ENCODE data around the gene GNG13. TPM values are rescaled to one million over a fixed set of nuclear protein-coding genes. Genes with fewer than 3 reads are reported as not detected.
"Not testable (repeated sequence)": the region's sequence is repeated elsewhere in the genome, so short reads cannot be mapped to it uniquely, and the experiment has no call there.

The GNG13 gene
- polyA plus RNA-seq, 6 donors from 2014 or later: not detected

GRCh38 chr16:839643-840408, 39.3 kb upstream of the GNG13 start:
- DNase-seq: no peak
- H3K27ac Mint-ChIP-seq: no peak overlapping the region
- peaks cover 0 to 28% (median 17%) of the 10 kb centered on the region in 7 donors for H3K9me3 Mint-ChIP-seq
- no peak for ATAC-seq (ENCODE audit: low read depth in 2 of 2)
- H3K4me3 Mint-ChIP-seq: no peak overlapping the region
- H3K36me3 Mint-ChIP-seq: peaks cover 0 to 12% of the 10 kb centered on the region in 2 donors
- H3K27me3 Mint-ChIP-seq: peaks cover 0 to 1% (median 0%) of the 10 kb centered on the region in 3 donors
- no peaks in the 10 kb centered on the region for H3K4me1 Mint-ChIP-seq

- H3K9me3 Mint-ChIP-seq: peaks cover 0 to 28% (median 17%) of the 10 kb centered on the region in 7 donors
- no peak overlapping the region for H3K27ac Mint-ChIP-seq
- peaks cover 0 to 12% of the 10 kb centered on the region in 2 donors for H3K36me3 Mint-ChIP-seq
- DNase-seq (no peak), ATAC-seq (ENCODE audit: low read depth in 2 of 2) (no peak)
- H3K4me3 Mint-ChIP-seq: no peak overlapping the region
- H3K27me3 Mint-ChIP-seq: peaks cover 0 to 5% (median 4%) of the 10 kb centered on the region in 3 donors
- no peaks in the 10 kb centered on the region for H3K4me1 Mint-ChIP-seq
Observed at GRCh38 chr16:838741-839140, 38.2 kb upstream of the GNG13 start.

GRCh38 chr16:836822-837221, 36.3 kb upstream of the GNG13 start:
- not testable (repeated sequence) for DNase-seq; H3K27ac Mint-ChIP-seq; ATAC-seq (ENCODE audit: low read depth in 2 of 2); H3K4me1 Mint-ChIP-seq
- Mint-ChIP-seq H3K9me3 (peaks cover 0 to 28% (median 17%) of the 10 kb centered on the region in 7 donors), H3K27me3 (peaks cover 0 to 11% (median 4%) of the 10 kb centered on the region in 3 donors), H3K4me3 (peak overlapping the region in 1 of 8 donors; percentile 44), H3K36me3 (peaks cover 0 to 12% of the 10 kb centered on the region in 2 donors)

- no peaks in the 10 kb centered on the region for H3K4me1 Mint-ChIP-seq
- ATAC-seq (ENCODE audit: low read depth in 2 of 2): no peak
- H3K27ac Mint-ChIP-seq: no peak overlapping the region
Observed at GRCh38 chr16:836221-836620, 35.7 kb upstream of the GNG13 start.

GRCh38 chr16:835373-835772, 34.8 kb upstream of the GNG13 start:
- DNase-seq (no peak), ATAC-seq (ENCODE audit: low read depth in 2 of 2) (no peak)
- no peak overlapping the region for H3K4me3 Mint-ChIP-seq
- no peaks in the 10 kb centered on the region for H3K4me1 Mint-ChIP-seq
- H3K27ac Mint-ChIP-seq: no peak overlapping the region
- peaks cover 0 to 12% of the 10 kb centered on the region in 2 donors for H3K36me3 Mint-ChIP-seq
- H3K27me3 Mint-ChIP-seq: peaks cover 0 to 11% (median 4%) of the 10 kb centered on the region in 3 donors
- H3K9me3 Mint-ChIP-seq: peaks cover 0 to 28% (median 17%) of the 10 kb centered on the region in 7 donors

More at GRCh38 chr16:836221-836620, 35.7 kb upstream of the GNG13 start:
- peaks cover 0 to 11% (median 4%) of the 10 kb centered on the region in 3 donors for H3K27me3 Mint-ChIP-seq
- H3K36me3 Mint-ChIP-seq: peaks cover 0 to 12% of the 10 kb centered on the region in 2 donors
- H3K4me3 Mint-ChIP-seq: no peak overlapping the region
- no peak for DNase-seq
- peaks cover 0 to 28% (median 17%) of the 10 kb centered on the region in 7 donors for H3K9me3 Mint-ChIP-seq

GRCh38 chr16:833411-833810, 32.9 kb upstream of the GNG13 start:
- no peak overlapping the region for H3K4me3 Mint-ChIP-seq
- H3K27ac Mint-ChIP-seq: no peak overlapping the region
- peaks cover 0 to 16% (median 4%) of the 10 kb centered on the region in 3 donors for H3K27me3 Mint-ChIP-seq
- peaks cover 0 to 26% (median 17%) of the 10 kb centered on the region in 7 donors for H3K9me3 Mint-ChIP-seq
- H3K36me3 Mint-ChIP-seq: peaks cover 0 to 12% of the 10 kb centered on the region in 2 donors
- ATAC-seq (ENCODE audit: low read depth in 2 of 2): no peak
- no peaks in the 10 kb centered on the region for H3K4me1 Mint-ChIP-seq
- DNase-seq: no peak

GRCh38 chr16:832652-833336, 32.3 kb upstream of the GNG13 start:
- H3K4me1 Mint-ChIP-seq: no peaks in the 10 kb centered on the region
- no peak for ATAC-seq (ENCODE audit: low read depth in 2 of 2)

GRCh38 chr16:831571-832413, 31.3 kb upstream of the GNG13 start:
- Mint-ChIP-seq H3K4me3 (no peak overlapping the region), H3K36me3 (peaks cover 0 to 12% of the 10 kb centered on the region in 2 donors), H3K27ac (no peak overlapping the region), H3K9me3 (peaks cover 0 to 14% (median 11%) of the 10 kb centered on the region in 7 donors), H3K4me1 (no peaks in the 10 kb centered on the region), H3K27me3 (peaks cover 0 to 16% (median 4%) of the 10 kb centered on the region in 3 donors)
- no peak for DNase-seq
- ATAC-seq (ENCODE audit: low read depth in 2 of 2): no peak

More at GRCh38 chr16:832652-833336, 32.3 kb upstream of the GNG13 start:
- H3K36me3 Mint-ChIP-seq: peaks cover 0 to 12% of the 10 kb centered on the region in 2 donors
- peaks cover 0 to 16% (median 4%) of the 10 kb centered on the region in 3 donors for H3K27me3 Mint-ChIP-seq
- no peak overlapping the region for H3K27ac Mint-ChIP-seq
- no peak overlapping the region for H3K4me3 Mint-ChIP-seq
- DNase-seq: no peak
- peaks cover 0 to 22% (median 17%) of the 10 kb centered on the region in 7 donors for H3K9me3 Mint-ChIP-seq

GRCh38 chr16:830871-831570, 30.5 kb upstream of the GNG13 start:
- H3K9me3 Mint-ChIP-seq: peaks cover 0 to 6% (median 4%) of the 10 kb centered on the region in 7 donors
- H3K27ac Mint-ChIP-seq: no peak overlapping the region
- no peaks in the 10 kb centered on the region for H3K4me1 Mint-ChIP-seq
- no peak overlapping the region for H3K4me3 Mint-ChIP-seq
- peaks cover 0 to 17% (median 4%) of the 10 kb centered on the region in 3 donors for H3K27me3 Mint-ChIP-seq
- ATAC-seq (ENCODE audit: low read depth in 2 of 2) (no peak), DNase-seq (no peak)
- peaks cover 0 to 6% of the 10 kb centered on the region in 2 donors for H3K36me3 Mint-ChIP-seq

GRCh38 chr16:830107-830870, 29.8 kb upstream of the GNG13 start:
- Mint-ChIP-seq H3K27me3 (peaks cover 0 to 22% (median 9%) of the 10 kb centered on the region in 3 donors), H3K9me3 (peaks cover 0 to 4% (median 0%) of the 10 kb centered on the region in 7 donors), H3K36me3 (no peaks in the 10 kb centered on the region), H3K27ac (no peak overlapping the region), H3K4me1 (no peaks in the 10 kb centered on the region), H3K4me3 (no peak overlapping the region)
- no peak for ATAC-seq (ENCODE audit: low read depth in 2 of 2)
- DNase-seq: no peak

- Mint-ChIP-seq H3K4me1 (no peaks in the 10 kb centered on the region), H3K4me3 (no peak overlapping the region), H3K9me3 (no peaks in the 10 kb centered on the region), H3K27ac (no peak overlapping the region), H3K27me3 (peaks cover 0 to 17% (median 5%) of the 10 kb centered on the region in 3 donors), H3K36me3 (no peaks in the 10 kb centered on the region)
- DNase-seq (no peak), ATAC-seq (ENCODE audit: low read depth in 2 of 2) (no peak)
Observed at GRCh38 chr16:828891-829290, 28.4 kb upstream of the GNG13 start.

- Mint-ChIP-seq H3K27ac (no peak overlapping the region), H3K4me1 (no peaks in the 10 kb centered on the region), H3K27me3 (peaks cover 0 to 11% (median 5%) of the 10 kb centered on the region in 3 donors), H3K36me3 (no peaks in the 10 kb centered on the region), H3K4me3 (no peak overlapping the region), H3K9me3 (no peaks in the 10 kb centered on the region)
- ATAC-seq (ENCODE audit: low read depth in 2 of 2): no peak
- DNase-seq: no peak
Observed at GRCh38 chr16:827513-827912, 27.0 kb upstream of the GNG13 start.
